ENCODE data around the gene SUGP1. TPM values are rescaled to one million over a fixed set of nuclear protein-coding genes. Genes with fewer than 3 reads are reported as not detected.

SUGP1 gene
- total and polyA plus RNA-seq, 2 of the 4 experiments (the other 2 are of a cell fraction) = 33.2 to 35.8 TPM

- WGBS, 2 experiments (ENCODE audit: extremely low coverage in 2 of 2, insufficient read length in 1 of 2) = 96% methylated on average over 5 of the region's 9 CpGs; no CpG with 5 or more reads in 1 of the 2 experiments
- in situ Hi-C loops (cut with MboI; ENCODE audit: low sequenced_read_pairs) = no loop called here
- Histone ChIP-seq H2AFZ (replicated peaks; ENCODE audit: low read length, poor library complexity) (no peak overlapping the region), H4K91ac (ENCODE audit: insufficient read depth, low read depth, low read length) (no peak overlapping the region), H2AK9ac (replicated peaks; ENCODE audit: low read depth, low read length, poor library complexity) (no peak overlapping the region), H3K9ac (ENCODE audit: low read depth, low read length) (no peak overlapping the region), H3K4me2 (ENCODE audit: low read depth, low read length) (no peak overlapping the region), H3K14ac (replicated peaks; ENCODE audit: low read depth, low read length) (no peak overlapping the region), H2BK15ac (ENCODE audit: low read depth, low read length) (no peak overlapping the region), H4K8ac (ENCODE audit: low read depth in 2 of 2, low read length in 2 of 2) (no peak overlapping the region), H2BK20ac (ENCODE audit: low read depth, low read length) (no peak overlapping the region), H3K56ac (ENCODE audit: extremely low read depth, insufficient read depth, low read length) (no peak overlapping the region), H2AK5ac (ENCODE audit: low read depth, low read length) (no peak overlapping the region), H3K27ac (ENCODE audit: insufficient read depth, low read length) (no peak overlapping the region), H4K20me1 (ENCODE audit: insufficient read depth, low read length) (no peaks in the 10 kb centered on the region), H3K18ac (ENCODE audit: low read depth, low read length) (no peak overlapping the region), H2BK120ac (ENCODE audit: low read depth, low read length) (no peak overlapping the region), H3K4ac (ENCODE audit: low read depth, low read length) (no peak overlapping the region), H3K23ac (ENCODE audit: low read depth, low read length) (no peak overlapping the region), H3K9me1 (ENCODE audit: insufficient read depth, low read length) (no peaks in the 10 kb centered on the region), H3K79me1 (ENCODE audit: low read depth in 1 of 2, low read length in 2 of 2) (no peaks in the 10 kb centered on the region), H3K4me1 (ENCODE audit: control insufficient read depth, insufficient read depth, low read length) (no peaks in the 10 kb centered on the region), H2BK5ac (ENCODE audit: low read depth, low read length, poor library complexity, severe bottlenecking) (no peak overlapping the region), H3K36me3 (ENCODE audit: control insufficient read depth, insufficient read depth, low read length) (no peaks in the 10 kb centered on the region), H3K4me3 (ENCODE audit: insufficient read depth, low read depth, low read length) (no peak overlapping the region), H4K5ac (ENCODE audit: low read depth, low read length) (no peak overlapping the region), H3K9me3 (ENCODE audit: control insufficient read depth, insufficient read depth, low read length) (peaks cover 18% of the 10 kb centered on the region), H3K27me3 (ENCODE audit: control insufficient read depth, insufficient read depth, low read length) (peaks cover 7% of the 10 kb centered on the region; the same call in 1 of the 2 replicates)
- intact Hi-C loops (cut with micrococcal nuclease) = no loop called here
- ATAC-seq (ENCODE audit: low read depth) (no peak), DNase-seq (no peak)
- dilution Hi-C loops (cut with HindIII; ENCODE audit: low sequenced_read_pairs, unreplicated experiment) = no loop called here
- no TSS peak for BruUV-seq (replicated peaks)
- ChIA-PET CTCF (no interaction called here), POLR2A (ENCODE audit: unreplicated experiment) (no interaction called here)
- TF ChIP-seq RFX5 (IDR thresholded peaks at IDR 0.05; ENCODE audit: low read depth, low read length) (no peak), CTCF (conservative IDR thresholded peaks at IDR 0.05; ENCODE audit: low read depth, low read length) (no peak), CEBPB (IDR thresholded peaks at IDR 0.05; ENCODE audit: low read depth, low read length) (no peak), ELK1 (IDR thresholded peaks at IDR 0.05; ENCODE audit: borderline replicate concordance, low read depth, low read length) (no peak), BHLHE40 (IDR thresholded peaks at IDR 0.05; ENCODE audit: low read depth, low read length) (no peak), RCOR1 (IDR thresholded peaks at IDR 0.05; ENCODE audit: insufficient replicate concordance, low read length) (no peak), POLR2A (IDR thresholded peaks at IDR 0.05; ENCODE audit: low read depth, low read length) (no peak), RAD21 (IDR thresholded peaks at IDR 0.05; ENCODE audit: low read length) (no peak), CHD1 (IDR thresholded peaks at IDR 0.05; ENCODE audit: low read depth, low read length) (no peak)
Observed at GRCh38 chr19:19230999-19231398, 89.3 kb downstream of the SUGP1 start.

Measured in IMR-90 (cell line).